ENCODE results near the gene CLK3.
"Not testable (repeated sequence)": the region's sequence is repeated elsewhere in the genome, so short reads cannot be mapped to it uniquely, and the experiment has no call there.

The CLK3 gene

DNA sequence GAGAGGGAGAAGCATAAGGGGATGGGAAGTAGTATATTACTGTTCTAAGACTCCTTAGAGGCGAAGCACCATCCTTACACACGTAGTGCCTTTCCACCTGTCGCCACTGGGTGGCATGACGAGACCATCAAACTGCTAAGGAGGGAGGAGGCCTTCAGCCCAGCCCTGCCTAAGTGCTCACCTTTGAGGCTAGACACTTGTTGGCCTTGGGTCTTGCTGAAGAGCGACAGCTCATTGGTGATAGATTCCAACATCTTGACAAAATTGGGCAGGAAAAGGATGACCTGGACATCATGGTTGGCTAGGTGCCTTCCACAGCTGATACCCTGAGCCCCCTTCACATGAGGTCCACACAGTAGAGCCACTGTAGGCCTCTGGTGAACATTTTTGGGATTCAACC, 19.6 kb downstream of the CLK3 start:
- in situ Hi-C loops (cut with MboI; ENCODE audit: low sequenced_read_pairs) = loop anchor here (10.0 to 25.0 kb wide), 2 partner anchors 127 to 310 kb away; no protein-coding TSS in a partner anchor

DNA sequence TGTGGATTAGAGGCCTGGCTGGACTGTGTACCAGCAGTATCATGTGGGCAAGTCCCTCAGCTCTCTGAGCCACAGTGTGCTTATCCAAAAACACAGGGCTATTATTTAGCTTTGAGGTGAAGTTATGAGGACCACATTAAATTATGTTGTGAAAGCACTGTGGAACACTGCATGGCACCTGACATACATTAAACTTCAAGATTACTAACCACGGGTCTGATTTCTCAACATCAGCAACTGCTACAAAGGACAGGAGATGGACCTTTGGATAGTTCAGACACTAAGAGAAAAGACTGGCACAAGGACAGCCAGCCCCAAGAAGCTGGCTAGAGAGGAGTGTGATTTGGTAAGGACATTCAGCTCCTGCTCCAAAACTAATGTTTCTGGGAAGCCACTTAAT, 21.3 kb downstream of the CLK3 start:
- in situ Hi-C loops (cut with MboI; ENCODE audit: low sequenced_read_pairs) = loop anchor here (10.0 to 25.0 kb wide), 2 partner anchors 125 to 308 kb away; no protein-coding TSS in a partner anchor

DNA sequence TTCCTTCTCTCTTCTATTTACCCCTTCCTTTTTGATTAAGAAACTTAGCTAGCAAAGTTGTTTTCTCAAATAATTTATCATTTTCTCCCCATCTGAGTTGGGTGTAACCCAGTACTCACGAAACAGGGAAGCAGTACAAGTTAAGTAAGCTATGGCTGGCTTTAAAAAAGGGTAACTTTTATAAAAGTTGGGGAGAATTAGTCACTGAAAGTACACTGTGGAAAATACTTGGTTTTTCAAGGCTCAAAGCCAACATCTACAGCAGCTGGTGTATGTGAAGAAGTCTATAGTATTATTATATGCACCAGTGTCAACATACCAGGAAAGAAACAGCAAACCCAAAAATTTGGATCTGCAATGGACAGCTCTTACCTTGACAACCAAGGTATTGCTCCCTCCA, 25.5 kb downstream of the CLK3 start:
- in situ Hi-C loops (cut with MboI; ENCODE audit: low sequenced_read_pairs) = loop anchor here (25.0 kb wide), 1 partner anchor 121 kb away; no protein-coding TSS in a partner anchor

DNA sequence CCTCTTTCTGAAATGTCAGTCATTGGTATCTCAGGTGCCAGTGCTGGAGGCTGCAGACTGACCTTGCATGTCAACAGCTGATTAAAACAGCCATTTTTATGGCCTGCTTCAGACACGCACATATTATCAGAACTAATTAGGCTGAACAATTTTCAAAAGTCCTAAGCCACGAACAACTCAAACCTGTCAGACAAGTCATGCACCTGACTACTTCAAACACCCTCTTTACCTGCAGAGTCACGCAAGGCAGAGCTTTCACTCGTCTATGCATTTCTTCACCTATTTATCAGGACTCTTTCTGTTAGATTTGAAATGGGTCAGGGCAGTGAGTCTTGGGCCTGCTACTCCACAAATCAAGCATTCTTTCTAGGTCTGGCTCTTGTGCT, 26.7 kb downstream of the CLK3 start:
- in situ Hi-C loops (cut with MboI; ENCODE audit: low sequenced_read_pairs) = loop anchor here (25.0 kb wide), 1 partner anchor 120 kb away; no protein-coding TSS in a partner anchor

DNA sequence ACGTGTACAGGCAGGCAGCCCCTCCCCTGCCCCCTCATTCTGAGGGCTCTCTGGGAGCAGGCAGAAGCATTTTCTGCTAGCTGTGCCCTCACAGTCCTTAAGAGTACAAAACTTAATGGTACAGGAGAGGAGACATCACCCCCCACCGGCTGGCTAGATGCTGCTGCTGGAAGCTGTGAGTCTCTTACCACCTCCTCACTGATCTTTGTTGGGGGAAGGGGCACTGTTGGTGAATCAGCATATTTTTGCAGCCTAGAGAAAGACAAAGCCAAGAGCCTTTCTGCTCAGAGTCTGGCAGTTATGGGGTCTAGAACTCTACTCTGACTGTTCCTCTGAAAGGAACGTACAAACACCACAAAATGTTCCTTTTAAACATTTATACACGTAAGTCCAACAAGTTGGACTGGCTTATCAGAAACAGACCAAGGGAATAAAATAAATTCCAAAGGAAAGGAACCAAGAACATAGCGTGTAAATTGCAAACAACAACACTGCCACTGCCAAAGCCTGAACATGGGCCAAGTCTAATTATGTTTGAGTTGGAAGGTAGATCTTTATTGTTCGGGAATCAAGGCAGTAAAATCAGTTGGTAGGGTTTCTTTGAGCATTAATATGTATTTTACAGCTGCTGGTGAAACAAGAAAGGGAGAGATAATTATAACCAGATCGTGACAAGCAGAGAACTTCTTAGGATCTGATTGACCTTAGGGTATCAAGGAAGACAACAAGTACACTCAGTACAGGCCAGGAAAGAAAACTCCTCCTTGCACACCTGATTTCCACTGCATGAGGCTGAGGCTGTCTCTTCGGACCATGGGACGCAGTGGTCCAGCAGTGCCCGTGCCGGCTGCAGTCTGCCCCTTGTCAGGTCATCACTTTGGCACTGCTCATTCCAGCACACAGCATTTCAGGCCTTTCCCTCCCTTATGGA, 27.4 kb downstream of the CLK3 start:
- in situ Hi-C loops (cut with MboI; ENCODE audit: low sequenced_read_pairs) = loop anchor here (25.0 kb wide), 1 partner anchor 119 kb away; no protein-coding TSS in a partner anchor

DNA sequence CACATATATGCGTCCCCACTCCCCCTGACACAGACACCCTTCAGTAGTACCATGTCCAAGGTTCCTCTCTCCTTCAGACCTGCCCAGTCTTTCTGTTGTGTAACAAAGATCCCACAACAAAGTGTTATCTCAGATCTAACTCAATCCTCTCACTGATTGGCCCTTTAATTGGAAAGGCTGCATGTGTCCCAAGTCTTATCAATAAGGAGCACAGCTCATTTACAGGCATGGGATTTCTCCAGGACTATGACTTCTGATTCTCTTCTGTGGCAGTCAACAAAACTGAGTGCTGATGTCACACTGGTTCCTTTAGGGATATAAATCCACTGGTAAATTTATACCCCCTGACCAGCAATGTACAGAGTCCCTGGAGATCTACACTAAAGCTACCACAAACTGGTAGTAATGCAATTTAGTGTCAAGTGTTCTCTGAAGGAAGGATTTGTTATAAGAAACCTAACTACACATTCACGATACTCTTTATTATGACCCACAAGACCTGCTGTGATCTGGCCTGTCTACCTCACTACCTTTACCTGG, 28.1 kb downstream of the CLK3 start:
- in situ Hi-C loops (cut with MboI; ENCODE audit: low sequenced_read_pairs) = loop anchor here (25.0 kb wide), 1 partner anchor 119 kb away; no protein-coding TSS in a partner anchor

DNA sequence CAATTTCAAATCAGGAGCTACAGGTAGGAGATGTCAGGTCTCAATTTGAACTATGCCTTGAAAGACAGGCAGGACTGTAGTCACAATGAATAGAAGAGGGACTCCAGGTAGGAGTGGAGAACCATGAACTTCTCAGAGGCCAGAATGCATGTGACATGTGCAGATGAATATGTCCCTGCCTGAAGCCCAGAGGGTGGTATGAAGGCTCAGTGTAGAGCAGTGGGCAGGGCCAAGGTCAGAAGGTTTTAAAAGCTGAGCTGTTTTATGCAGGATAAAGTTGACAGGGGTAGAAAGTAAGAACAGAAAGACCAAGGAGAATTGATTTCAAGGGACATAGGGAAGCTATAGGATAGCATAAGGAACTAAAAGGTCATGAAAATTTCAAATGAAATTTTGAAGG, 30.8 kb downstream of the CLK3 start:
- in situ Hi-C loops (cut with MboI; ENCODE audit: low sequenced_read_pairs) = loop anchor here (25.0 kb wide), 1 partner anchor 116 kb away; no protein-coding TSS in a partner anchor

DNA sequence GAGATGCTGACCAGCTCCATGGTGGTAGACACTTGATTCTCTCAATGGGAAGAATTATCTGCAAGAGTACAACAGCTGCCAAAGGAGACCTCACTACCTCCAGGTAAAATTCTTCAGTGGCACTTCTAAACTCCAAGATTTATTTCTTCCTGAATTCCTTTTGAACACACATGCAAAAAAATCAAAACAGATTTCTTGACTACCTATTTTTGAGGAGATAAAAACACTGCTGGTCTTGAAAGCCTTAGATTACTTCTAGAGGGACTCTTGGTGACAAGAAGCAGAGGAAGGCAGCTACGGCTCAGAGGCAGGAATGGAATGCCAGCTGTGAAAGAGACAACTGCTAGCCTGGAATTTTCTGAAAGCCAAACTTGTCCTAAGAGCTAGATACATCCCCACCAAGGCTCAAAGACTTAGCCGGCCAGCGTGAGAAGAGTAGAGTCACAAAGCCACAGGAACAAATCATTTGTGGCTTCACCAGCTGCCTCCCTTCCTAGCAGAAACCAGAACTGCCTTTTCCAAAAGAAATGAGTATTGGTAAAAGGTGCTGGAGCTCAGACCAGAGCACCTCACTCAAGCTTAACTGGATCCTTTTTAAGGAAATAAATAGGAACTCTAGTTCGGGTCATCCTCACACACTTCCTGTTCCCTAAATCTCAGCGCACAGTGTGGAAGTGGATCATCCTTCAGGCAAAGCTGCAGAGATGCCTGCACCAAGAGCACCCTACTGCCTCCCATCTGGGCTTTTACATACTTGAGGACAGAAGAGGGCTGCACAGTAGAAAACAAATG, 32.6 kb downstream of the CLK3 start:
- in situ Hi-C loops (cut with MboI; ENCODE audit: low sequenced_read_pairs) = loop anchor here (25.0 kb wide), 1 partner anchor 114 kb away; no protein-coding TSS in a partner anchor

DNA sequence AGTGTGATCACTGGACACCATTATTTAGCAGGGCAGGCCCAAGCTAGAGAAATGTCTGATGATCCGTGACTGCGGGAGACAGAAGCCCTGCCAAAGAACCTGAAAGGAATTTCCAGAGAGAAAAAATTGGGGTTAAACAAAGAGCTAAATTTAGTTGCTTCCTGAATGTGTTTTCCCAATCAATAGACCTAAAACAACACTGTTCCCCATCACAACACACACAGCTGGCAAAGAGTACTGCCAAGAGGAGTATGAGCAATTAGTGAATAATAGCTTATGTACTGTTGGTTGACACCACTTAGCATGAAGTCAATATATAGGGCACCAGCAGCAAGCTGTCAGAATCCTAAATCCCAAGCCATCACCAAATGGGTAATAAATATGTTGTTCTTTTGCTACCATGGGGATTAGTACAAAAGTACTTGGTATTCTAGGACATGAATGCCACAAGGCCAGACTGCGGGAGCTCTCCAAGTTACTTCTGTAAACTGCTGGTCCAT, 35.7 kb downstream of the CLK3 start:
- in situ Hi-C loops (cut with MboI; ENCODE audit: low sequenced_read_pairs) = no loop called here

DNA sequence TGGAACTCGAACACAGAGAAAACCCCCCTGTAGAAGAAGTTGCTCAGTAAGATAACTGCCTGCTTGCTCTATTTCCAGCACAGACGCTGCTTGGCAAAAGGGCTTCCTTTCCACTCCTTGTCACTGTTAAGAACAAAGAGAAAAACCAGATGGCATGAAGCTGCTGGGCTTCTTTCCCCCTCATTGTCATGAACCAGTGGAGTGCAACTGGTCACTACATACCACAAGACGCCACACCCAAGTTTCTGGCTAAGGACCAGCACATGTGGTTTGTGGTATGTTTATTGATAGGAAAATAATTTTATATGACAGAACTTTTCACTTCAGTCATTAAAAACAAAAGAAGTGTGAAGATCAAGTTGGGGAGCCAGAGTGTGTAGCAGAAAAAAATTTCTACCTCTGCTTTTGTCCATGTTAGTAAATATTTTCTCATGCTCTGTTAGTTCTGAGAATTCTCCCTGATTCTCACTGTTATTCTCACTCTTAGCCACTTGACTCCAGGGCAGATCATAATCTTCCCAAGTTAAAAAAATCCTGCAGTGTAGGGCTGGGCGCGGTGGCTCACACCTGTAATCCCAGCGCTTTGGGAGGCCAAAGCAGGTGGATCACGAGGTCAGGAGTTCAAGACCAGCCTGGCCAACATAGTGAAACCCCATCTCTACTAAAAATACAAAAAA, 37.9 kb downstream of the CLK3 start:
- in situ Hi-C loops (cut with MboI; ENCODE audit: low sequenced_read_pairs) = no loop called here

DNA sequence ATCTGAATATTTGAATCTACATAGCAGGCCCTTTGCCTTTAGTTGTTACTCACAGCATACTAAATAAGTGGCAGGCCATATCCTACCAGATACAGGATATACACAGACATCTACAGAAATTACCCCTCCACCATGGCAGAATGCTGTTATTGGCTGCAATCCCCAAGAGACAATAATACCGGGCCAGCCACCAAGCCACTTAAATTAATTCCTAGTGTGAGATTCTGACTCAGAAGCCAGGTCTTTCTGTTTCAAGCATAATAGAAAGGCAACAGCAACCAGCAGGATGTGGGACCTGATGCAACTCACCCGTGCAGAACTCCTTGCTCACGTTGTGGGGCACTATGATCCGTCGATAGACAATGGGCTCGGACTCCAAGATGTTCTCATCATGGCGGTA, 39.8 kb downstream of the CLK3 start:
- in situ Hi-C loops (cut with MboI; ENCODE audit: low sequenced_read_pairs) = no loop called here

DNA sequence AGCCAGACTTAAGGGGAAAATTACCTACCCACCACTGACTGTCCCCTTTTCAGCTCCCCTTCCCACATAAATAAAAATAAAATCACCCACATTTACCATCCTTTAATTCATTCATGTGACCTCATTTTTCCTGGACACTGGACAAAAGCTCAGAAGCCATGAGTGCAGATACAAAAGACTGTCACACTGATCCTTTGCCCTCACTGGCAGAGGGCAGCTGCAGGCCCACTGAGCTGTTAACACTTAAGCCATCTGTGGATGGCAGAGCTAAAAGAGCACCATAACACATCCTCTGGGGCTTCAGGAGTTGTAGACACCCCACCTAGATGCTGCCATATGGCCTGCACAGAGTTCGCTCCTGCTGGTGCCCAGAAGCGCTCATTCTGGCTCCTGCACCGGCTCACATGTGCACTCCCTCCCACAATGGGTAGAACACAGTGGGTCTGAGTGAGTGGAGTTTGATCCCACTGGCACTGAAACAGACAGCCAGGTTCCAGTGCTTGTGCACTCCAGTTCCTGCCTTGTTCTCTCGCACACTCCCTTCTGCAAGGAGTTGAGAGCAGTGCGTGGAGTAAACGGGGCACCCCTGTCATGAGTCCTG, 41.4 kb downstream of the CLK3 start:
- in situ Hi-C loops (cut with MboI; ENCODE audit: low sequenced_read_pairs) = no loop called here

DNA sequence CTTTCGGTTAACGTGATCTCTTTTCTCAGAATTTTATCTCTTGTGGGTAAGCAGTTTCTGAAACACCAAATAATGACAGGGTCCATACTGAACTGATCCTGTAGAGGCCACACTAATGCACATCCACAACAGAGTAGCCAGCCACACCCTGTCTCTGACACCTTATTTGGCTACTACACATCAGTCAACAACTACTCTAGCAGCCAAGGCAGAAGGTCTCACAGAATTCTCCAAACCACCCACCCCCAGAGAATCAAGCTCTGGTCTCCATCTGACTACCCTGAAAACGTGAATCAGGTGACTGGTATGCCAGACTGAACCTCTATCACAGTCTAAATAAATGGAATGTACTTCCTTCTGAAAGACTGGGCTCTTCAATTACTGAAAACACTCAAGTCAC, 42.2 kb downstream of the CLK3 start:
- in situ Hi-C loops (cut with MboI; ENCODE audit: low sequenced_read_pairs) = no loop called here

DNA sequence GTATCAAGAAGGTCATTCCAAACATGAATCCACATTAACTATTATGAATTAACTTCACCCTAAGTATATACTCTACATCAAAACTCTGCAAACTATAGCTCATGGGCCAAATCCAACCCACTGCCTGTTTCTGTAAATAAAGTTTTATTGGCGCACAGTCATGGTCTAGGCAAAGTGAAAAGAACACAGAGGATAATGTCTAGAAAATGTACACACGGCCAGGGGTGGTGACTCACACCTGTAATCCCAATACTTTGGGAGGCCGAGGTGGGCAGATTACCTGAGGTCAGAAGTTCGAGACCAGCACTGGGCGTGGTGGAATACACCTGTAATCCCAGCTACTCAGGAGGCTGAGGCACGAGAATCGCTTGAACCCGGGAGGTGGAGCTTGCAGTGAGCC, 45.6 kb downstream of the CLK3 start:
- in situ Hi-C loops (cut with MboI; ENCODE audit: low sequenced_read_pairs) = not testable (repeated sequence)

DNA sequence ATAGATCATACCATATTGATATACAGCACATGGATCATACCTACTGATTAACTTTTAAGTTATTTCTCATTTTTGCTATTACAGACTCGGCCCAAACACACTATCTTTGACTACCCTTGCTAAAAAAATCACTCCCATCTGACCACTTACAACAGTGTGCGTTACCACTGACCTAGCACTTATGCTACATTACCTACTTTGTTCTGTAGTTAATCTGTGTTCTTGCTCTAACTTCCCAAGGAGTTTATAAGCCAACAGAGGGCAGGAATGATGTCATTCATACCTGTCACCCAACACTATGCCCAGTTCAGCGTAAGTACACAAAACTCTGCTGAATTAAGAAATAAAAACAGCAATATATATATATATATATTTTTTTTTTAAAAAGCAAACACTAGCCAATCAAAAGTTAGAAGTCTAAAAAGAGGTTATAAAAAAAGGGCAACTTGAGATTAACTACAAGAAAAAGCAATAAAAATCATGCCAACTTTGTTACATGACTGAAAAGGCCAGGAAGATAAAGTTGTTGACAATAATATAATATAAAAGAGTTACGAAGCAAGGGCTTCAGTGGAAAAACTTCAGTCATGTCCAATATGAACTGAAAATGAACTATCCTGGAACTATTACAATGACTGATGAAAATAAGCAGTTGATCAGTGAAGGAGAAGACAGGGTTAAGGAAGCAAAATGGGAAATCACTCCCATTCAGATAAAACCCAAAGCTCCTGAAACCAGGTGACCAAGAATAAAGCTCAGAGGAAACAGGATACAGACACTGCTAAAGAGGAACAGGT, 46.6 kb downstream of the CLK3 start:
- in situ Hi-C loops (cut with MboI; ENCODE audit: low sequenced_read_pairs) = no loop called here

DNA sequence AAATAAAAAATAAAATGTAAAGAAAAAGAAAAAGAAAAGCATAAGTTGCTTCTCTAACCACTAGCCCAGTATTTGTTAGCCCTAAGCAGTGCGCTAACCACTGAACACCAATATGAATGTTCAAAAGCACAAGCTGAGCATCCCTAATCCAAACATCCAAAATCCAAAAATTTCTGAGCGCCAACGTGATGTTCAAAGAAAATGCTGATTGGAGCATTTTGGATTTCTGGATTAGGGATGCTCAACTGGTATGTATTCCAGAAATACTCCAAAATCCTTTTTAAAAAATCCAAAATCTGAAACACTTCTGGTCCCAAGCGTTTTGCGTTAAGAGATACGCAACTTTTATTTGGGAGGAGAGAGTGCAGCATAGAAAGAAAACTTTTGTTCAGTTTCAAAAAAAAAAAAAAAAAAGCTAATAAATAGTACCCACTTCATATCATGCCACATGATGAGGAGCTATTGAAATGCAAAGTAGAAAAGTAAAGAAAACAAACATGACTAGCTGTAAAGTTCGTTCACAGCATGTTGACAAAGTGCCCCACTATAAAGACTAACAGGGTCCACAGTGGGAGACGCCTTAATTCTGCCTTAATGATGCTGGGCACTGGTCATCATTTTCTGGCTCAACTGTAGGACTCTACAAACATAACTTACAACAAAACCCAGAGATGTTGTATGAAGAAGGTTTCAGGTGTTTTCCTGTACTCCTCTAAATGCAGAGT, 47.8 kb downstream of the CLK3 start:
- in situ Hi-C loops (cut with MboI; ENCODE audit: low sequenced_read_pairs) = no loop called here

DNA sequence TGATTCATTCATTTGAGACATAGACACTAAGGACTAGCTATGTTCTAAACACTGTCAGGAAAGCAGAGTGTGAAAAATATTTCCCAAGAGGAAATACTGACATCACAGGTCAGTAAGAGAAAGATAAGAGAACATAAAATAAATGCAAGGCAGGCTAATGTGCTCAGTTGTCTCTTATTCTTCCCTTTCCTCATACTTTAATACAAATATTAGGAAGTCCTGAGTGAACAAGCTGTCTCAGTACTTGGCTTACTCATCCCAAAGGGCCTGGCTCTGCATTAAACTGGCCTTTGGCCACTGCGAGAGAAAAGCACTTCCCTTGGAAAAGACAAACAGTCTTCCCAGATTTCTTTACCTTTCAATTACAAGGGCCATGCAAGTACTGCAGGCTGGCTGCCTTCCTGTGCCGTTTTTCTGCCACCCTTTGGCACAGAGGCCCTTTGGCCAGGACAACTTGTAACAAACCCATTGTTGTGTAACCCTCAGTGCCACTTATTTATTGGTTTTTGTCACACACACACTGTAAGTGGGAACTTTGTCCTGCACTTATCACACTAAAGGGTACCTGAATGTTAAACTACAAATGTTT, 48.5 kb downstream of the CLK3 start:
- in situ Hi-C loops (cut with MboI; ENCODE audit: low sequenced_read_pairs) = no loop called here

DNA sequence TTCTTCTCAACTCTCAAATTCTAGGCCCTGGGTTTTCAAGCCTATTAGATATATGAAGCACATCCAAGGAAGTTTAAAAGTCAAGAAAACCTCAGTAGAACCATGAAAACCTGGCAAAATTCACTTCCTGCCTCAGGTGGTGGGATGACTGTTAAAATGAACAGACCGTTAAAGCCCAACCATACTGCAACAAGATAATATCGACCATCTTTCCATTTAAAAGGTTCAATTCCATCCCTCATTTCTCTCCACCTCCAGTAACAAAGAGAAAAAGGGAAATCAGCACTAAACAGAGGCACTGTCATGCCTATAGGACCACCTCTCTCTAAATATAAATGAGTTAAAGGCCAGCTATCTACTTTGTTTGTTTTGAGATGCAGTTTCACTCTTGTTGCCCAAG, 49.0 kb downstream of the CLK3 start:
- in situ Hi-C loops (cut with MboI; ENCODE audit: low sequenced_read_pairs) = no loop called here
